Superior temporal gyrus (tissue), 1 donor: ENCODE data around the gene SLC35G3.
"Not testable (repeated sequence)": the region's sequence is repeated elsewhere in the genome, so short reads cannot be mapped to it uniquely, and the experiment has no call there.

Experiments
- DNase-seq: peaks from one replicate; pipeline ENCODE4 v3.0.0-alpha.2; 2016; ENCODE audit errors: extremely low spot score

Gene SLC35G3

DNA sequence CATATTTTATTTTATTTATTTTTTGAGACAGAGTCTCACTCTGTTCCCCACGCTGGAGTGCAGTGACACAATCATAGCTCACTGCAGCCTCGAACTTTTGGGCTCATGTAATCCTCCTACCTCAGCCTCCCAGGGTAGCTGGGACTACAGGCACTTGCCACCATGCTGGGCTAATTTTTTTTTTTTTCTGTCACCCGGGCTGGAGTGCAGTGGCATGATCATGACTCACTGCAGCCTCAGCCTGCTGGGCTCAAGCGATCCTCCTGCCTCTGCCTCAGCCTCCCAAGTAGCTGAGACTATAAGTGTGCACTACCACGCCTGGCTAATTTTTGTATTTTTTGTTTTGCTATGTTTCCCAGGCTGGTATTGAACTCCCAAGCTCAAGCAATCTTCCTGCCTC lies 29.5 kb downstream of the SLC35G3 start:
- DNase-seq, result no peak

DNA sequence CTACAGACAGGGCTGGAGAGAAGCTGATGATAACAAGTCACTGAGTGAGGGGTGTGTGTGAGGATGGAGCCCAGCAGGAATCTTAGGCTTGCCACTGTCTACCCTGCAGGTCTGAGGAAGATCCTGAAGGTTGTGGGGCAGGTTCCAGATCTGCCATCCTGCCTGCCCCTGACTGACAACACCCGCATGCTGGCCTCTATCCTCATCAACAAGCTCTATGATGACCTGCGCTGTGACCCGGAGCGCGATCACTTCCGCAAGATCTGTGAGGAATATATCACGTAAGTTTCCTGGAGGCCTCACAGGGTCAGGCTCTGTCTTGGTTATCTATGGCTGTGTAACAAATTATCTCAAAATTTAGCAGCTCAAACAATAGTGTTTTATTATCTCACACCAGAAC lies 30.3 kb downstream of the SLC35G3 start:
- no peak for DNase-seq

DNA sequence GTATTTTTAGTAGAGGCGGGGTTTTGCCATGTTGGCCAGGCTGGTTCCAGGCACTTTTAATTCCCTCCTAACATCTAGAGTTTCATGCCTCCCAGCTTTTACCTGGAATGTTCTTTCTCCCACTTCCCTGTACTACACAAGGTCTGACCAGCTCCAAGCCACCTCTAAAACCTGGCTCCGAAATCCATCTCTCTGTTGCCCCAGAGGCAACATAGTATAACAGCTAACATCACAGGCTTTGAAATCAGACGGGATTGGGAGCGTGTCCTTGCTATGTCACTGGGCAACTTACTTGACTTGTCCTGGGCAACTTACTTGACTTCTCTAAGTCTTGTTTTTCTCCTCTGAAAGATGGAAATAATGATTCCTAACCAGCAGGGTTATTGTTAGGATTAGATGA lies 31.4 kb downstream of the SLC35G3 start:
- no peak for DNase-seq

DNA sequence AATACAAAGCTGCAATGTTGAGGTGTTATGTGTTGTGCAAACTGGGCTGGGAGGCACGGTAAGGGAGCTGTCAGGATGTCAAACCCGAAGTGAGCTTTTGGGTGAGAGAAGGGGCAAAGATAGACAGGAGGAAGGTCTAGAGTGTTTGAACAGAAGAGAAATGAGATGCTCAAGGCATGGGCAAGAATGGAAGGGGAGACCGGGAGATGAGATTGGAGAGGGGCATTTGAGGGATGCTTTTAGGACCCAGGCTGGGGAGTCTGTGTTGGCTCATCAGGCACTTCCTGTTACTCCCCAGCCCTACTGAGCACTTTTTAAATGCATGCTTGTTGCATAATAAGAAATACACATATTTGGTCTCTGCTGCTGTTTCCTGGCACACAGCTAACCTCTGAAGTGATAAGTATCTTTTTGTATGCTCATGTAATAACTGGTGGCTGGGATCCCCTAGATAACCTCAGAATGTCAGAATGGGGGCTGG lies 32.9 kb downstream of the SLC35G3 start:
- DNase-seq, result no peak

DNA sequence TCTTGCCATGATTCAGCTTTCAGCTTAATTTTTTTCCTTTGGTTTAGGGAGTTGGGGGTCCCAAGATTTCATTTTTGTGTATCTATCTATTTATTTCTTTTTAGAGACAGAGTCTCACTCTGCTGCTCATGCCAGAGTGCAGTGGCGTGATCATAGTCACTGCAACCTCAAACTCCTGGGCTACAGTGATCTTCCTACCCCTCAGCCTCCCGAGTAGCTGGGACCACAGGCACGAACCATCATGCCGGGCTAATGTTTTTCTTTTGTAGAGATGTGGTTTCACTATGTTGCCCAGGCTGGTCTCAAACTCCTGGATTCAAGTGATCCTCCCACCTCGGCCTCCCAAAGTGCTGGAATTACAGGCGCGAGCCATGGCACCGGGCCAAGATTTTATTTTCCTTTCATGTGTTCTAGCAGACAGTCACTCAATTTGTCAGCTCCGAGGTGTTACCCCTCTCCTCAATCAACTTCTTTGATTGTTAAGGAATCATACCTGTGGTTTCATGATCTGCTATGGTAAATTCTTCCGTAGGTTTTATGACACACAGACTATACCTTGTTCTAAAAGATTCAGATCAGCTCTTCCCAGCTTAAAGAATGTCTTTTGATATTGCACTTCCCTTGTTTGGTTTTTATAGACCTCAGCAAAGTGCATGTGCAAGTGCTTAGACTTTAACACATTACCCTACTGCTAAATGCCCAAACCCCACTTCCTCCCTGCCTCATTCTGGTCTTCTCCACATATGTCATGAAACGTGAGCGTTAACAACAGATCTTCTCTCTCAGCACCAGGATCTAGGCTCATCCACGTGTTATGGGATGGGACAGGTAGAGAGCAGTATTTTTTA lies 33.6 kb downstream of the SLC35G3 start:
- no peak for DNase-seq

DNA sequence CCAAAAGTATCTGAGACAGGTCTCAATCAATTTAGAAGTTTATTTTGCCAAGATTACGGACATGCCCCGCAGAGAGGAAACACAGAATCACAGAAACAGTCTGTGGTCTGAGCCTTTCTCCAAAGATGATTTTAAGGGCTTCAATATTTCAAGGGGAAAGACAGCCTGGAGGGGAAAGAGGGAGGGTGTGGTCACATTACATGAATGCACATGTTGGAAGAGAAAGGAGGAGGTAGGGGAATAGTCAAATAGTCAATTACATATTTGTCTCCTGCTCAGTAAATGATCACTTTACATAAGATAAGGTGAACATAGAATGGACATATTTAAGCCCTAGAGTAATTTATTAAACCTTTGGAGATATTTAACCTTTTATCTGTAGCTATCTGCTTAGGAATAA lies 34.3 kb downstream of the SLC35G3 start:
- DNase-seq, result no peak

DNA sequence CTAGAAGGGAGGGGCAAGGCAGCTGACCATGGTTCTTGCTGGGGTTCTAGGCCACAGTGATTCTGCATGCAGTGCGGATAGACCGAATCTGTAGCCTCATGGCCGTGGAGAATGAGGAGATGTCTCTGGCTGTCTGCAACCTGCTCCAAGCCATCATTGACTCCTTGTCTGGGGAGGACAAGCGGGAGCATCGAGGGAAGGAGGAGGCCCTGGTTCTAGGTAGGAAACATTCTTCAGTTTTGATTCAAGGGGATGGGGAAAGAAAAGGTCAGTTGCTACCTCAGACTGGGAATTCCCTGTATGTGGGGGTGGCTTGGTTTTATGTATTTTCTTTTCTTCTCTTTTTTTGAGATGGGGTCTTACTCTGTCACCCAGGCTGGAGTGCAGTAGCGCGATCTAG lies 38.9 kb downstream of the SLC35G3 start:
- DNase-seq, result no peak

DNA sequence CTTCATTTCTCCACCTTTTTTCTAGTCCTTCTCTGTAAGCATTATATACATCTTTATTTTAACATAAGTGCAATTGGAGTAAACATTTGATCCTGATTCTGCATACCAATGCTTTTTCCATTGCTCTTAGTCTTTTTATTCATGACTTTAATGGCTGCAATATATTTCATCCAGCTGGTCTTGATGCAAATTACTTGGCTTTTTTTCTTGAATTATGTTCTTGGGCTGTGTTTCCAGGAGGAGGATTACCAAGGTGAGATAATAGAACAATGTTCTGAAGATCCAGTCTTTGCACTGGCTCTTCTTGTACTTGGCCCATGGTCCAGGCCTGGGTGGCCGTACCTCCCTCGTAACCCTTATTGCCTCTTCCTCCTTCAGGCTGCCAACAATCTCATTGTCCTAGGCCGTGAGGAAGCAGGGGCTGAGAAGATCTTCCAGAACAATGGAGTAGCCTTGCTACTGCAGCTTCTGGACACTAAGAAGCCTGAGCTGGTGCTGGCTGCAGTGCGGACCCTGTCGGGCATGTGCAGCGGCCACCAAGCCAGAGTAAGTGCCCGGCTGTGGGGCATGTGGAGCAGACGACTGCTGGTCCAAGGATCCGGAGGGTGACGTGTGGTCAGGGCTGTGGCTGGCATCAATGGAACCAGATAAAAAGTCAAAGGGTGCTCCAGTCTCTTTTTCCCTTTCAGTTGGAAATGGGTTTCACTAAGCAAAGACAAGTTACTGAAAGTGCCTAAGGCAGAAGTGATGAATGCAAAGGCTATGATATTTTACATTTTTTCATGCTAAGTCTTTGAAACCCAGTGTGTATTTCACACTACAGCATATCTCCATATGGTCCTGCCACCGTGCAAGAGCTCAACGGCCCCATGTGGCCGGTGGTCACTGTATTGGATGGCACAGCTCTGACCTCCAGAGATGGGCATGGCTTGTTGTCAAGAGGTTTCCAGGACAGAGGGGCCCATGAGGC lies 39.7 kb downstream of the SLC35G3 start:
- DNase-seq, result no peak

DNA sequence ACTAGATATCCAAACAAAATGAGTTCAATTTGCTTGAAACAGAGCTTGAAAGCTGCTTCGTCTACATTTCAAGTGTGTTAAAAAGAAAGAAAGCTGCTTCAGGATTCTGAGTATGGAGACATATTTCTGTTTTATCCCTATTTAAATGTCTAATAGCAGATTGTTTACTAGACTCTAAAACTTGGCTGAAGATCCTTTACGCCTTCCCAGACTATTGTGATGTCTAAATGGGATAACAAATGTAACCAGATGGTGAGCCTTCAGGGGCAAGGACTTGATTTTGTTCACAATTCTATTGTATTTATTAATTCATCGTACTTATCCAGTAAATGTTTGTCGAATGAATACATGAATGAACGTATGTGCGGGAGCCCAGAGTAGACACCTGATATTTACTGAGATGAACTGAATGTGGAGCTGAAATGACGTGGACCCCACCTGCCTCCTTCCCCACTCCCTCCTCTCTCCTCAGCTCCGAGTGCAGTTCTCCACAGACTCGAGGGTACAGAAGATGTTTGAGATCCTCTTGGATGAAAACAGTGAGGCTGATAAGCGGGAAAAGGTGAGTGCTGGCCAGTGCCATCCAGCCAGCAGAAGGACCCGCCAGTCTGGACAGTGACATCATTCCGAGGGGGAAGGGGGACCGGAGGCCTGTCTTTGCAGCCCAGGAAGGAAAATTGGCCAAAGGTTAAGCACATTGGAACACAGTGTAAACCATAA lies 41.6 kb downstream of the SLC35G3 start:
- DNase-seq, result no peak

DNA sequence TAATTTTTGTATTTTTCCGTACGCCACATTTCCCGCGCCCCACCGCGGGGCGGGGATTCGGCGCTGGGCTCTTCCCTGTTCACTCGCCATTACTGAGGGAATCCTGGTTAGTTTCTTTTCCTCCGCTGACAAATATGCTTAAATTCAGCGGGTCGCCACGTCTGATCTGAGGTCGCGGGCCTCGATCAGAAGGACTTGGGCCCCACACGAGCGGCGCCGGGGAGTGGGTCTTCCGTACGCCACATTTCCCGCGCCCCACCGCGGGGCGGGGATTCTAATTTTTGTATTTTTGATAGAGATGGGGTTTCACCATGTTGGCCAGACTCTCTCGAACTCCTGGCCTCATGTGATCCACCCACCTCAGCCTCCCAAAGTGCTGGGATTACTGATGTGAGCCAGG lies 43.1 kb downstream of the SLC35G3 start:
- not testable (repeated sequence) for DNase-seq

DNA sequence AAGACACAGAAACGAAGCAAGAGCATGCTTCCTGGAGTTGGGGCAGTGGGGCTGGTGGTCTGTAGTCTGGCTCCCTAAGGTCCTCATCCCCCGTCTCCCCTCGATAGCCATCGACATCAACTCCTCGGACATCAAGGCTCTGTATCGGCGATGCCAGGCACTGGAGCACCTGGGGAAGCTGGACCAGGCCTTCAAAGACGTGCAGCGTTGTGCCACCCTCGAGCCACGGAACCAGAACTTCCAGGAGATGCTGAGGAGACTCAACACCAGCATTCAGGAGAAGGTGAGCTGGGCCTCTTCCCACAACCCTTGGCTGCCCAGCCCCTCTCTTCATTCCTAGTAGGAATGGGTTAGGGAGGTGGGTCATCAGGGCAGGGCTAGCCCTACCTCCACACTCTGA lies 44.3 kb downstream of the SLC35G3 start:
- DNase-seq, result no peak

DNA sequence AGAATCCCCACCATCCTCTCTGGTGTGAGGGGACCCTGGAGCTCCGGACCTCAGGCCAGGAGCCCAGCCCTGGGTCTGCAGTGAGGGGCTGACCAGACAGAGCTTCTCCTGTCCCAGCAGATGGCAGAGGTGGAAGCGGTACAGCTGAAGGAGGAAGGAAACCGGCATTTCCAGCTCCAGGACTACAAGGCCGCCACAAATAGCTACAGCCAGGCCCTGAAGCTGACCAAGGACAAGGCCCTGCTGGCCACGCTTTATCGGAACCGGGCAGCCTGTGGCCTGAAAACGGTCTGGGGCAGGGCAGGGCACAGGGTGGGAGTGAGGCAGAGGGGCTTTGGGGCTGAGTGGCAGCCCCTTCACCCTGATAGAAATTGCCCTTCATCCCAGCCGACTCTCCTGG lies 46.0 kb downstream of the SLC35G3 start:
- no peak for DNase-seq

DNA sequence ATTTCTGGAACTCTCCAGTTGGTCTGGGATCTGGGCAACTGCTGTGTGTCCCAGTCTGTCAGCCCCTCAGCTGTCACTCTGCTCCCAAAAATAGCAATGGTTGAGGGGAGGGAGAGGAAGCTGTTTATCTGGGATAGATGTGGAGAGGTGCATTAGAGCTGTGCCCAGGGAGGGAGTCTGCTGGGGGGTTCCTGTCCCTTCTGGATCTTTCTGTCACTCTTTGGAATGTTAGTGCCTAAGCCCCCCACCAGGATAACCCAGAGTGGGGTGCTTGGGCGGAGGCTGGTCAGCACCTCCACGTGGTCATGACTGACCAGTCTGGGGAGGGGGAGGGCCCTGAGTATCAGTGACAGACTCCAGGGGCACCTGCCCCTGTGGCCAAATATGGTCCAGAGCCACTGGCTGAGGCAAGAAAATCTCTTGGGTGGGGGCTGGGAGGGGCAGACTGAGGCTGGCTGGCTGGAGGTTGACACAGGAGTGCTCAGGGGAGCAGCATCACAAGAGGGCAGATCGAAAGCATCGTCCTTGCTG lies 46.8 kb downstream of the SLC35G3 start, which contains the start of gene UNC45B:
Gene UNC45B (plus strand): TSS at position 443 of the 531 bp plus-strand sequence. CDS start 447 bp downstream, outside the sequence.
- no peak for DNase-seq

DNA sequence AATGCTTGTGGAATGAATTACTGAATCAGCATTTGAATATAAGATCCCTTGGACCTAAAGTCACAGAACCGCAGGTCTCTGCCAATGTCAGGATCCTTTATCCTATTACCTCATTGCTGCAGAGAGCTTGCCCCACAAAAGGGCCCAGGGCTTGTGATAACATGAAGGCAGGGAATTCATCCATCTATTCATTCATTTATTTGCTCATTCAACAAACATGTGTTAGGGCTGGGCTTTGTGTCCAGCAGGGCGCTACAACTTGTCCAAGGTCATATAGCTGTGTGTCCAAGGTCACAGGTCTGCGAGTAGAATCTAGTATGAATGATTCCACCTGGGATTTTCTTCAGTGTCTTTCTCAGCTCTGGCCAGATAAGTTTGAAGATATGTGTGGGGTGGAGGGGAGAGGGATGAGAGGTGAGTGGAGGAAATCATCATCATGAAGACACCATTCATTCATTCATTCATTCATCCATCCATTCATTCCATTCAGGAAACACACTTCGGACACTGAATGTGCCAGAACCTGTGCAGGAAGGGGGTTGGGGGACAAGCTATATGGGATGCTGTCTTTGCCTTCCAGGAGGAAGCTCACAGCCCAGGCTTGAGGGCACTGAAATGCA lies 47.9 kb downstream of the SLC35G3 start:
- DNase-seq, result no peak

DNA sequence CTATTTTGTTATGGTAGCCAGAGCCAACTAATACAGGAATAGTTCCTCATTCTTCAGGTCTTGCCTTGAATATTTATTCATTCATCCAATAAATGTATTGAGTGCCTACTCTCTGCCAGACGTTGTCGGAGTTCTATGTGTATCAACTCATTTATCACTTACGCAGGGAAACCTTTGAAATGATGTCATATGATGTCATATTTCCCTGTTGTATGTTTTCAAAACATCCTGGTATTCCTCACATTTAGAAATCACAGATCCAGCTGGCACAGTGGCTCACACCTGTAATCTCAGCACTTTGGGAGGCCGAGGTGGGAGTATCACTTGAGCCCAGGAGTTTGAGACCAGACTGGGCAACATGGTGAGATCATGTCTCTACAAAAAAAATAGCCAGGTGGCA lies 49.4 kb downstream of the SLC35G3 start:
- DNase-seq, result no peak
